Measurements from ENCODE around the gene FAM83B.

DNA sequence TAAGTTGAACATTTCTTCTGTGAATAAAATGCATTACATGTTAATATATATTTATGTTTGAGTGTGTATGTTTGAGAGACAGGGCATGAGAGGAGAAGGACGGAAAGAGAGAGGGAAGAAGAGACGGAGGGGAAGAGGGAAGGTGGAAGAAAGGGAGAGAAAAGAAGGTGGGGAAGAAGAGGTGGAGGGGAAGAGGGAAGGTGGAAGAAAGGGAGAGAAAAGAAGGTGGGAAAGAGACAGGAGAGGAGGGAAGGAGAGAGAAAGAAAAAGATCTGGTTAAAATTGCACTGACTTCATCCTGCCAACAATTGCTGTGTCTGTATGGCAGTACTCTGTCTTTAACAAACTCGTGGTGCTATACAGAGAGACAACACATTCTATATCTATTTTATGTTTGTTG lies 29.0 kb downstream of the FAM83B start:
- TF ChIP-seq, protein P1, sequence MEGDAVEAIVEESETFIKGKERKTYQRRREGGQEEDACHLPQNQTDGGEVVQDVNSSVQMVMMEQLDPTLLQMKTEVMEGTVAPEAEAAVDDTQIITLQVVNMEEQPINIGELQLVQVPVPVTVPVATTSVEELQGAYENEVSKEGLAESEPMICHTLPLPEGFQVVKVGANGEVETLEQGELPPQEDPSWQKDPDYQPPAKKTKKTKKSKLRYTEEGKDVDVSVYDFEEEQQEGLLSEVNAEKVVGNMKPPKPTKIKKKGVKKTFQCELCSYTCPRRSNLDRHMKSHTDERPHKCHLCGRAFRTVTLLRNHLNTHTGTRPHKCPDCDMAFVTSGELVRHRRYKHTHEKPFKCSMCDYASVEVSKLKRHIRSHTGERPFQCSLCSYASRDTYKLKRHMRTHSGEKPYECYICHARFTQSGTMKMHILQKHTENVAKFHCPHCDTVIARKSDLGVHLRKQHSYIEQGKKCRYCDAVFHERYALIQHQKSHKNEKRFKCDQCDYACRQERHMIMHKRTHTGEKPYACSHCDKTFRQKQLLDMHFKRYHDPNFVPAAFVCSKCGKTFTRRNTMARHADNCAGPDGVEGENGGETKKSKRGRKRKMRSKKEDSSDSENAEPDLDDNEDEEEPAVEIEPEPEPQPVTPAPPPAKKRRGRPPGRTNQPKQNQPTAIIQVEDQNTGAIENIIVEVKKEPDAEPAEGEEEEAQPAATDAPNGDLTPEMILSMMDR (IDR thresholded peaks at IDR 0.05) = no peak
- no peak for TF ChIP-seq POLR2AphosphoS5 (IDR thresholded peaks at IDR 0.05)
